K562 (cell line): Measurements from ENCODE around the gene PPM1G. TPM values are rescaled to one million over a fixed set of nuclear protein-coding genes. Genes with fewer than 3 reads are reported as not detected.

ENCODE experiments used
- ADNP ChIP-seq: fragments of 200-800 bp; sonication (Bioruptor generic); IDR thresholded peaks from 2 replicates; pipeline ENCODE4 v1.6.1; 2016; ENCODE audit warnings: missing genetic modification characterization, missing compliant biosample characterization
- ARID2 ChIP-seq: fragments of 450-650 bp; IDR thresholded peaks from 2 replicates; pipeline ENCODE4 v1.6.1; 2017; ENCODE audit warnings: antibody characterized with exemption, mild to moderate bottlenecking
- ASH1L ChIP-seq: fragments of 450-650 bp; IDR thresholded peaks from 2 replicates; pipeline ENCODE4 v1.6.1; 2018; ENCODE audit warnings: borderline replicate concordance, mild to moderate bottlenecking, low read depth; ENCODE audit not compliant: partially characterized antibody
- E2F8 ChIP-seq: fragments of 450-650 bp; IDR thresholded peaks from 2 replicates; pipeline ENCODE4 v1.7.1; 2018; ENCODE audit warnings: mild to moderate bottlenecking, low read depth; ENCODE audit not compliant: partially characterized antibody
- HNRNPL ChIP-seq: fragments of 200-400 bp; formaldehyde crosslinking; IDR thresholded peaks from 2 replicates; pipeline ENCODE4 v1.6.1; 2017; ENCODE audit warnings: low read depth, mild to moderate bottlenecking, low read length
- IRF2 ChIP-seq: sonication (generic); formaldehyde crosslinking; IDR thresholded peaks from 2 replicates; pipeline ENCODE4 v1.8.1; 2022; ENCODE audit warnings: mild to moderate bottlenecking, missing genetic modification reagents
- MCM2 ChIP-seq: fragments of 450-650 bp; IDR thresholded peaks from 2 replicates; pipeline ENCODE4 v1.6.1; 2017; ENCODE audit warnings: low read depth, mild to moderate bottlenecking
- MXI1 ChIP-seq: IDR thresholded peaks from 2 replicates; pipeline ENCODE4 v1.6.1; 2011; ENCODE audit warnings: low read depth, mild to moderate bottlenecking, improper control_type of control experiment, low read length
- NCOA6 ChIP-seq: fragments of 450-650 bp; IDR thresholded peaks from 2 replicates; pipeline ENCODE4 v1.6.1; 2017; ENCODE audit warnings: mild to moderate bottlenecking
- POLR2G ChIP-seq: fragments of 200-400 bp; formaldehyde crosslinking; IDR thresholded peaks from 2 replicates; pipeline ENCODE4 v1.6.1; 2017; ENCODE audit warnings: low read depth, mild to moderate bottlenecking, antibody characterized with exemption, low read length, moderate library complexity
- RBM34 ChIP-seq: fragments of 200-400 bp; formaldehyde crosslinking; IDR thresholded peaks from 2 replicates; pipeline ENCODE4 v1.6.1; 2018; ENCODE audit warnings: low read length, borderline replicate concordance; ENCODE audit not compliant: insufficient read depth
- SMAD3 ChIP-seq: fragments of 450-650 bp; formaldehyde crosslinking; conservative IDR thresholded peaks from 2 replicates; pipeline ENCODE4 v1.4.0; 2020; ENCODE audit warnings: mild to moderate bottlenecking
- SMARCC2 ChIP-seq: fragments of 450-650 bp; IDR thresholded peaks from 2 replicates; pipeline ENCODE4 v1.6.1; 2017; ENCODE audit warnings: antibody characterized with exemption, moderate library complexity, mild to moderate bottlenecking, low read depth
- SNRNP70 ChIP-seq: fragments of 200-400 bp; formaldehyde crosslinking; optimal IDR thresholded peaks from 2 replicates; pipeline ENCODE3; 2017; ENCODE audit warnings: low read depth, low read length
- ZNF12 ChIP-seq: sonication (generic); formaldehyde crosslinking; IDR thresholded peaks from 2 replicates; pipeline ENCODE4 v1.4.0; 2020; ENCODE audit warnings: mild to moderate bottlenecking, missing genetic modification reagents
- ZNF197 ChIP-seq: fragments of 200-800 bp; sonication (Bioruptor generic); IDR thresholded peaks from 2 replicates; pipeline ENCODE4 v1.6.1; 2016; ENCODE audit warnings: low read depth, missing genetic modification characterization, missing compliant biosample characterization
- ZNF408 ChIP-seq: fragments of 250-450 bp; sonication (Bioruptor Pico); IDR thresholded peaks from 2 replicates; pipeline ENCODE4 v1.4.0; 2020; ENCODE audit warnings: low read depth, mild to moderate bottlenecking, moderate library complexity
- ZNF551 ChIP-seq: fragments of 250-450 bp; sonication (Bioruptor Pico); IDR thresholded peaks from 2 replicates; pipeline ENCODE4 v1.5.0; 2021; ENCODE audit warnings: mild to moderate bottlenecking, moderate library complexity
- ZNF76 ChIP-seq: fragments of 250-450 bp; sonication (Bioruptor Pico); IDR thresholded peaks from 2 replicates; pipeline ENCODE4 v1.4.0; 2020; ENCODE audit warnings: mild to moderate bottlenecking, moderate library complexity, borderline replicate concordance
- polyA plus RNA-seq, 8 experiments: library from polyadenylated mRNA; depleted of rRNA in 4 of 8; stranded (reverse) in 5 of 8; unstranded in 3 of 8; fragments of >200 nt; fragmentation: Nextera tagmentation in 2 of 8; fragmentation: Illumina TruSeq in 1 of 8; extraction: Ambion mirVana in 2 of 8; extraction: Trizol in 1 of 8; gene quantifications; 2 replicates each; pipeline versions ENCODE4 v1.2.1 to v1.2.3, GENCODE V29; 2011 to 2014; ENCODE audit warnings: inconsistent platforms in 1 of 8, missing spikeins in 1 of 8
- total RNA-seq, 7 experiments: library from RNA; depleted of rRNA in 6 of 7; stranded (reverse); fragments of >200 nt in 6 of 7; fragmentation: Illumina TruSeq in 2 of 7; extraction: Trizol in 2 of 7; gene quantifications; 2 replicates each; pipeline versions ENCODE4 v1.2.1 to v1.2.3, GENCODE V29; 2011 to 2021; ENCODE audit warnings: low replicate concordance in 1 of 7
- TF ChIP-seq, protein P1 (sequence below): fragments of 450-650 bp; IDR thresholded peaks from 2 replicates; pipeline ENCODE4 v1.6.1; 2016
- TF ChIP-seq, protein P2 (sequence below), 3 experiments: fragments of 200-800 bp in 1 of 3; sonication (Bioruptor generic) in 1 of 3; sonication (generic) in 1 of 3; formaldehyde crosslinking in 1 of 3; IDR thresholded peaks; 2 replicates each; pipeline versions ENCODE4 v1.6.1 to v1.8.0; 2016 to 2022; ENCODE audit warnings: mild to moderate bottlenecking in 2 of 3, missing compliant biosample characterization in 2 of 3, missing genetic modification characterization in 2 of 3, missing genetic modification reagents in 1 of 3
- TF ChIP-seq, protein P3 (sequence below), 2 experiments: fragments of 200-800 bp in 1 of 2; sonication (Bioruptor generic) in 1 of 2; sonication (generic) in 1 of 2; formaldehyde crosslinking in 1 of 2; IDR thresholded peaks in 1 of 2; conservative IDR thresholded peaks in 1 of 2; 2 replicates each; pipeline versions ENCODE4 v1.5.0 to v1.6.1; 2016 to 2020; ENCODE audit warnings: missing compliant biosample characterization in 1 of 2, missing genetic modification characterization in 1 of 2, missing genetic modification reagents in 1 of 2

PPM1G gene
- total and polyA plus RNA-seq, 9 of the 15 experiments (the other 6 are each of a cell fraction or from before 2014, with no cell fraction given) = 61.7 to 230 (median 153) TPM

GRCh38 chr2:27370816-27371620 lies 38.4 kb downstream of the PPM1G start (continued):
- TF ChIP-seq, protein P1, sequence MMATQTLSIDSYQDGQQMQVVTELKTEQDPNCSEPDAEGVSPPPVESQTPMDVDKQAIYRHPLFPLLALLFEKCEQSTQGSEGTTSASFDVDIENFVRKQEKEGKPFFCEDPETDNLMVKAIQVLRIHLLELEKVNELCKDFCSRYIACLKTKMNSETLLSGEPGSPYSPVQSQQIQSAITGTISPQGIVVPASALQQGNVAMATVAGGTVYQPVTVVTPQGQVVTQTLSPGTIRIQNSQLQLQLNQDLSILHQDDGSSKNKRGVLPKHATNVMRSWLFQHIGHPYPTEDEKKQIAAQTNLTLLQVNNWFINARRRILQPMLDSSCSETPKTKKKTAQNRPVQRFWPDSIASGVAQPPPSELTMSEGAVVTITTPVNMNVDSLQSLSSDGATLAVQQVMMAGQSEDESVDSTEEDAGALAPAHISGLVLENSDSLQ = peak; percentile 89
- TF ChIP-seq IRF2 (no peak), ARID2 (no peak), ZNF197 (CRISPR knock-in tag) (no peak), ADNP (tag) (no peak), HNRNPL (no peak), ZNF408 (CRISPR knock-in tag) (no peak), POLR2G (0 out of 2 replicates have a peak, but pooled peaks have one; percentile 5), RBM34 (no peak), ZNF551 (CRISPR knock-in tag) (no peak), MCM2 (no peak), SMARCC2 (no peak), SMAD3 (CRISPR knock-in tag) (no peak), SNRNP70 (no peak), ZNF76 (no peak), ZNF12 (CRISPR knock-in tag) (no peak), ASH1L (no peak), MXI1 (no peak), NCOA6 (no peak), E2F8 (peak; percentile 38)
- TF ChIP-seq, protein P2, sequence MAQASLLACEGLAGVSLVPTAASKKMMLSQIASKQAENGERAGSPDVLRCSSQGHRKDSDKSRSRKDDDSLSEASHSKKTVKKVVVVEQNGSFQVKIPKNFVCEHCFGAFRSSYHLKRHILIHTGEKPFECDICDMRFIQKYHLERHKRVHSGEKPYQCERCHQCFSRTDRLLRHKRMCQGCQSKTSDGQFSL (CRISPR knock-in tag; IDR thresholded peaks at IDR 0.05) = no peak
- TF ChIP-seq, protein P2 (tag; IDR thresholded peaks at IDR 0.05) = no peak
- TF ChIP-seq, protein P3, sequence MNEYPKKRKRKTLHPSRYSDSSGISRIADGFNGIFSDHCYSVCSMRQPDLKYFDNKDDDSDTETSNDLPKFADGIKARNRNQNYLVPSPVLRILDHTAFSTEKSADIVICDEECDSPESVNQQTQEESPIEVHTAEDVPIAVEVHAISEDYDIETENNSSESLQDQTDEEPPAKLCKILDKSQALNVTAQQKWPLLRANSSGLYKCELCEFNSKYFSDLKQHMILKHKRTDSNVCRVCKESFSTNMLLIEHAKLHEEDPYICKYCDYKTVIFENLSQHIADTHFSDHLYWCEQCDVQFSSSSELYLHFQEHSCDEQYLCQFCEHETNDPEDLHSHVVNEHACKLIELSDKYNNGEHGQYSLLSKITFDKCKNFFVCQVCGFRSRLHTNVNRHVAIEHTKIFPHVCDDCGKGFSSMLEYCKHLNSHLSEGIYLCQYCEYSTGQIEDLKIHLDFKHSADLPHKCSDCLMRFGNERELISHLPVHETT (CRISPR knock-in tag; conservative IDR thresholded peaks at IDR 0.05 in 1 of 2, IDR thresholded peaks at IDR 0.05 in 1 of 2) = no peak
